Measurements from ENCODE around the gene H3-3A.
A peak's percentile ranks its signal among the peaks of the same experiment; 100 is the strongest.
"Not testable (repeated sequence)": the region's sequence is repeated elsewhere in the genome, so short reads cannot be mapped to it uniquely, and the experiment has no call there.

Gene H3-3A

DNA sequence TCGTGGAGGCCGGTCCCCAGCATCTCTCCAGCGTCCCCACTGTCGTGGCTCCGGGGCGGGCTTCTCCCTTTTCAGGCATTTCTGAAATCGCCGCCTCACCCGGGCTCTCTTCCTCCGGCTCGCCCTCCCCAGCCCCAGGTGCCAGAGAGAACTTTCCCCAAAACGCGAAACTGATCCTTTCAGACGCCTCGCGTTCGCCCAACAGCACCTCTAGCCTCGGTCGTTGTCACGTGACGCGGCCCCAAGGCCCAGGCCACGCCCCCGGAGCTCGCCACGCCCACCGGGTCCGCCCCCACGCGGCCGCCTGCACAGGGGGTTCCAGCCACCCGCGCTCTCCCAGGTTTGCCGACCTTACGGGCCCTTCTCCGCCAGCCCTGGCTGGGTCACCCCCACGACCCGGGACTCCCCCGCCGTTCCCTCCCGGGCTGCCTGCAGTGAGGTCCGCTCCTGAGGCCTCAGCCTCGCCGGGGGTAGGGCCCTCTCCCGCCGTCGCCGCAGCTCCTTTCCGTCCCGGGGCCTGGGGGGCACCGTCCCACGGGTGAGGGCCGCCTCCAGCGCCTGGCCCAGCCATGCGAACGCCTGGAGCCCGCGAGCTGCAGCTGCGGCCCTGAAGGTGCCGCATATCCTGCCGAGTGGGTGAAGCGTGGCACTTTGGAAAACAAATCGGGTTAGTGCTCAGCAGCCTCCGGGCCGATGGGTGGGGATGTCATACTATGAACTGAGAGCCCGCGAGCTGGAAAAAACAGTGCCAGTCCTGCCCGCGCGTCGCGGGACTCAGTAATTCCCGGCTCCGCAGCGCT is 21.0 kb downstream of the H3-3A start:
- peak; percentile 88 for DNase-seq (ENCODE audit: low read depth, low spot score)

DNA sequence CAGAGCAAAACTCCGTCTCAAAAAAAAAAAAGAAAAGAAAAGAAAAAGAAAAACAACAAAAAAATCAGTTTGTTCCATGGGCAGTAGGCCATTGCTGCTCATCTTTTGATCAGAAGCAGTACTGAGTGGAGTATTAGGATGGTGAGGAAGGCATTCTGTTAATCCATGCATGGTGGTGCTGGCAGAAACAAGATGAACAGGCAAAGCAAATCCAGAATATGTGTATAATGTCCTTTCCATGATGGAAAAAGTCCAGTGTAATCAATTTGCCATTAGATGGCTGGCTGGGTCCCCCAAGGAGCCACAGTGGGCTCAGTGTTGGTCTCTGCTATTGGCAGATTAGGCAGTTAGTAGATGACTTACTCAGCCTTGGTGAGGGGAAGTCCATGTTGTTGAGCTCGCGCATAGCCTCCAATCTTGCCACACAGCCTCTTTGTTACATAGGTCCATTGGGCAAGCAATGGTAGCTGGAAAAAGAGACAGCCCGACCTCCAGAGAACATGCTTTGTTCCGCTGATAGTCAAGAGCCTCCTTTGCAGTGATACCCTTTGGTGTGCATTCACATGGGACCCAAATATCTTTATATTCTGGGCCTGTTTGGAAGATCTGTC is 23.3 kb downstream of the H3-3A start:
- no peak for DNase-seq (ENCODE audit: low read depth, low spot score)

DNA sequence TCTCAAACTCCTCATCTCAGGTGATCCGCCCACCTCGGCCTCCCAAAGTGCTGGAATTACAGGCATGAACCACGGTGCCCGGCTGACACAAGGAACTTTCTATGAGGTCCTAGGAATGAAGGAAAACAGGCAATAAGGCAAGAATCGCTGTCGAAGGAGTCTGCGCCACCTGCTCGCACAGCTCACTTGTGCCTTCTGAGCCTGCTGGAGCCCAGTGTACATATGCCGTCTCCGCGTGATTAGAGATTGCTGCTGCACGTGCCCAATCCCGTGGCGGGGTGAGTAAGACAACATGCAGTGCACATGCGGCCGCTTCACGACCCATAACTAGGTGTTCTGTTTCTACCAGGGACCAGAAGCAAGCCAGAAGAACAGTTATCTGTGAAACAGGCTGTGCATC is 24.3 kb downstream of the H3-3A start:
- DNase-seq (ENCODE audit: low read depth, low spot score): no peak

DNA sequence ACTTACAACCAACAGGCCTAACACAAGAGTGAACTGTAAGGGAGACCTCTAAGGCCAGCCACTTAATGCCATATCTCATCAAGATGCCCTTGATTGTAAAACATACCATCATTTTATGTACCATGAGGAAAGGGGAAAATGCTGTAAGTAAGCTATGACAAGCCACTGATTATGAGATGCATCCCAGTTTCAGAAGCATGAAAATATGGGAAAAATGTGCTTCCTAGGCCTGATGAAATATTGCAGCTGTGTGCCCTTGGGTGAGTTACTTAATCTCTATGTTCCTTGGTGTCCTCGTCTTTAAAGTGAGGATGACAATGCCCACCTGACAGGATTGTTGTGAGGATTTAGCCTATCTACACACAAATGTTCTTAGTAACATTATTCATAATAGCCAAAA is 28.9 kb downstream of the H3-3A start:
- no peak for DNase-seq (ENCODE audit: low read depth, low spot score)

DNA sequence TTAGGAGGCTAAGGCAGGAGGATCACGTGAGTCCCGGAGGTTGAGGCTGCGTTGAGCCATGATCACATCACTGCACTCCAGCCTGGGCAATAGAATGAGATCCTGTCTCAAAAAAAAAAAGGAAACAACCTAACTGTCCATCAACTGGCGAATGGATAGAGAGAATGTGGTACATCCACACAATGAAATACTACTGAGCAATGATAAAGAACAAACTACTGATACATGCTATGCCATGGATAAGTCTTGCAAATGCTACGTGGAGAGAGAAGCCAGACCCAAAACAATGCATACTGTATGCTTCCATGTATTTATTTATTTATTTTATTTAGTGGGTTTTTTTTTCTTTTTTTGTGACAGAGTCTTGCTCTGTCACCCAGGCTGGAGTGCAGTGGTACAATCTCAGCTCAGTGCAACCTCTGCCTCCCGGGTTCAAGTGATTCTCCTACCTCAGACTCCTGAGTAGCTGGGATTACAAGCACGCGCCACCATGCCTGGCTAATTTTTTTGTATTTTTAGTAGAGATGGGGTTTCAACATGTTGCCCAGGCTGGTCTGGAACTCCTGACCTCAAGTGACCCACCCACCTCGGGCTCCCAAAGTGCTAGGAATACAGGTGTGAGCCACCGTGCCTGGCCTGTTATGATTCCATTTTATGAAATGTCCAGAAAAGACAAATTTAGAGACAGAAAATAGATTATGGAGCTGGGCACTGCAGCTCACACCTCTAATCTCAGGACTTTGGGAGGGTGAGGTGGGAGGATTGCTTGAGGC is 29.7 kb downstream of the H3-3A start:
- DNase-seq (ENCODE audit: low read depth, low spot score): not testable (repeated sequence)

DNA sequence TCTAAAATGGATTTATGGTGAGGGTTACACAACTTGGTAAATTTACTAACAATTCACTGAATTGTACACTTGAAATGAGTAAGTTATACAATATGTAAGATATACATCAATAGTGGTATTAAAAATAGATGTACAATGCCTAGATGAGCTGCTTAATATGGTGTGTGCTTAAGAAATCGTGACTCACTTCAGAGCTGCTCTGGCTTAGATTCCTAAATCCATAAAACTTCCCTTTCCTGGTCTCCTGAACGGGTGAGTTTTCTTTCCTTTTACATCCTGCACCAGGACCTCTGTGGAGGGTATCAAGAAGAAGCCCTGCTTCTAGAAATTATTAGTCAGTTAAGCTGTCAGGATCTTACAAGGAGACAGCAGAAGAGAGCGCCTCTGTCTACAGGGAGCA is 30.4 kb downstream of the H3-3A start:
- DNase-seq (ENCODE audit: low read depth, low spot score): no peak

DNA sequence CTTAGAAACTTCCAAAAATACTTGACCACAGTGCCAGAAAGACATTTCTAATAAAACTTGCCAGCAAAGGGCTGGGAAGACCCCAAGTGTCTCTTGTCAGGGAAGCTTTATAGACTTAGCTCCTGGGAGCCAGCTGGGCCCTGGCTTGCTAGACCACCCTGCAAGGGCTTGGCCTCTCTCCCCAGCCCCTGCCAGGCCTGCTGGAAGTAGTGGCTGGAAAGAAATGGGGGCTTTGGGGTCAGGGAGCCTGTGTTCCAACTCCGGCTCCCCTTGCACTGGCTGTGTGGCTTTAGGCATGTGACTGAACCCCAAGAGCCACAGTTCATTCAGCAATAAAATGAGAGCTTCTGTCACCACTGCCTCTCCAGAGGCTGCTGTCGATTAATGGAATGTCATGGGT is 31.1 kb downstream of the H3-3A start:
- DNase-seq (ENCODE audit: low read depth, low spot score): no peak

DNA sequence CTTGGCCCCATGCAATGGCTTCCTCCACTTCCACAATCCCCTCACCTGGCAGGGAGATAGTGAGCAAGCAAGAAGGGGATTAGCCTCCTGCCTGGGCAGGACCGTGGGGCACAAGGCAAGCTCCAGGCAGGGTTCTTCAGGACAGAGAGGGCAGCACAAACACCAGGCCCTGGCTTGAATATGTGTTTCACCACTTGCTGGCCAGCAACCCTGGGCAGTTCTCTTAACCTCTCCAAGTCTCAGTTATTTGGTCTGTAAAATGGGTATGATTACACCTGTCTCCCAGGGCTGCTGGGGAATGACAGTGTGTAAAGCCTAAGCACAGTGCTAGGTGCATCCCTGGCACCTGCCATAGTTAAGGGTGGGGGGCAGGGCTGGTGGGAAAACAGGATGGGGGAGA is 31.9 kb downstream of the H3-3A start:
- no peak for DNase-seq (ENCODE audit: low read depth, low spot score)

DNA sequence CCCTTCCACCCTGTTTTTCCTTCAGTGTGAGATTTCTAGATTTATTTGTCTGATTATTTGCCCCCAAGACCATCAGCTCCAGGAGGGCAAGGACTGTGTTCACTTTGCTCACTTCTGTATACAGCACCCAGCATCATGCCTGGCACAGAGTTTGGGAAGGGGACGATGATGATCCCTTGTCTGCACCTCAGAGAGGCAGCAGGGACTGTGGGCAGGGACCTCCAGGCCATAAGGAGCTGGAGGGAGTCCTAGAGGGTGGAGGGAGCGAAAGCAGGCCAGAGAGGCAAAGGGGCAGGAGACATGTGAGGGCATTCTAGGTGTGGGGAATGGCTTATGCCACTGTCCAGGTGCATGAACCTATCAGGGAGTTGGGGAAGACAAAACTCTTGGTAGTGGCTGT is 32.8 kb downstream of the H3-3A start:
- no peak for DNase-seq (ENCODE audit: low read depth, low spot score)

DNA sequence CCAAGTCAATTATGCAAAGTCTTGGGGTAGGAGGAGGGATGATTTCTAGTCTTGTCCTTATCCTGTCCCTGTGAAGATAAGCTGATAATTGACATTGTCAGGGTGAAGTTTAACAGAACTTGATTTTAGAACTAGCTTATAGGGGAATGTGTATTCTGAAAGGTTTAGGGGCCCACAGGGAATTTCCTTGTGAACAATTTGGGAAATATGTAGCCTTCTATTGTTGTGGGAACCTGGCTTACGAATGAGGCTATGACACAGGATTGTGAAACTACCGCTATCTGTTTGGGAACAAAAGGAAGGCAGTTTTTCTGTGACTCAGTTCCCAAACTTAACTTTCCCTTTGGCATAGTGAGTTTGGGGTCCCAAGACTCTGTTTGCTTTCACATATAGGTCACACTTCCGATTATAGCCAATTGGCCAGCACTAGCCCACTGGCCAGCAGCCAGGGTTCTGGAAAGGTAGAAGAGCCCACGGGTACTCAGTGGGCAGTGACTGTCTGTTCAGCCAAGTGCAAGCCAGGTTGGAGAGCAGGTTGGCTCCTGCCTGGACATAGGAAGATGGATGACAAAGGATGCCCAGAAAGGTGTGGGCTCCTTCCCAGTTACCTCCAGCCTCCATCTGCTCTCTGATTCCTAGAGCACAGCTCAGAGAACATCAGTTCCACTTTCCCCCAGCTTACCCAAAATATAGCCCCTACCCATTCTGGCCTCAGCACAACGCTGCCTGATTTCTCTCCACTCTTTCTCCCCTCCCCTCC is 35.5 kb downstream of the H3-3A start:
- DNase-seq (ENCODE audit: low read depth, low spot score): no peak

DNA sequence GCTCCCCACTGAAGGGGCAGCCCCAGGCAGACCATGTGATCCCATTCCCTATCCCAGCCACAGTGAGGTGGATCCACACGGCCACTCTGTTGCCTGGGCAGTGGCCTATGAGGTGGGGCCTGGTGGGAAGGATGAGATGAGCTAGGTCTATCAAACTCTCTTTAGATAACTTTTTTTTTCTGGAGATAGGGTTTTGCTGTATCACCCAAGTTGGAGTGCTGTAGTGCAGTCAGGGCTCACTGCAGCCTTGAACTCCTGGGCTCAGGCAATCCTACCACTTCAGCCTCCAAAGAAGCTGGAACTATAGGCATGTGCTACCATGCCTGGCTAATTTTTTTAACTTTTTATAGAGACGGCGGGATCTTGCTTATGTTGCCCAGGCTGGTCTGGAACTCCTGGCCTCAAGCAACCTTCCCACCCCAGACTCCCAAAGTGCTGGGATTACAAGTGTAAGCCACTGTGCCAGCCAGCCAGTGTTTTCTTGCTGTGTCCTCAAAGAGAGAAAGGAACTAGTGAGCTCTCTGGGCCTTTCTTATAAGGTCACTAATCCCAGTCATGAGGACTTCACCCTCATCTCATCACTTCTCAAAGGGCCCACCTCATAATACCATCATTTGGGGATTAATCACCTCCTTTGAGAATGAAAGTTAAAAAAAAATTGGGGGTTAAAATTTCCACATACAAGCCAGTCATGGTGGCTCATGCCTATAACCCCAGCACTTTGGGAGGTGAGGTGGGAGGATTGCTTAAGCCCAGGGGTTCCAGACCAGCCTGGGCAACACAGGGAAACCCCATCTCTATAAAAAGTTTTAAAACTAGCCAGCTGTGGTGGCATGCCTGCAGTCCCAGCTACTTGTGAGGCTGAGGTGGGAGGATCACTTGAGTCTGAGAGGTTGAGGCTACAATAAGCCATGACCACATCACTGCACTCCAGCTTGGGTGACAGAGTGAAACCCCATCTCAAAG is 36.6 kb downstream of the H3-3A start:
- DNase-seq (ENCODE audit: low read depth, low spot score): no peak

DNA sequence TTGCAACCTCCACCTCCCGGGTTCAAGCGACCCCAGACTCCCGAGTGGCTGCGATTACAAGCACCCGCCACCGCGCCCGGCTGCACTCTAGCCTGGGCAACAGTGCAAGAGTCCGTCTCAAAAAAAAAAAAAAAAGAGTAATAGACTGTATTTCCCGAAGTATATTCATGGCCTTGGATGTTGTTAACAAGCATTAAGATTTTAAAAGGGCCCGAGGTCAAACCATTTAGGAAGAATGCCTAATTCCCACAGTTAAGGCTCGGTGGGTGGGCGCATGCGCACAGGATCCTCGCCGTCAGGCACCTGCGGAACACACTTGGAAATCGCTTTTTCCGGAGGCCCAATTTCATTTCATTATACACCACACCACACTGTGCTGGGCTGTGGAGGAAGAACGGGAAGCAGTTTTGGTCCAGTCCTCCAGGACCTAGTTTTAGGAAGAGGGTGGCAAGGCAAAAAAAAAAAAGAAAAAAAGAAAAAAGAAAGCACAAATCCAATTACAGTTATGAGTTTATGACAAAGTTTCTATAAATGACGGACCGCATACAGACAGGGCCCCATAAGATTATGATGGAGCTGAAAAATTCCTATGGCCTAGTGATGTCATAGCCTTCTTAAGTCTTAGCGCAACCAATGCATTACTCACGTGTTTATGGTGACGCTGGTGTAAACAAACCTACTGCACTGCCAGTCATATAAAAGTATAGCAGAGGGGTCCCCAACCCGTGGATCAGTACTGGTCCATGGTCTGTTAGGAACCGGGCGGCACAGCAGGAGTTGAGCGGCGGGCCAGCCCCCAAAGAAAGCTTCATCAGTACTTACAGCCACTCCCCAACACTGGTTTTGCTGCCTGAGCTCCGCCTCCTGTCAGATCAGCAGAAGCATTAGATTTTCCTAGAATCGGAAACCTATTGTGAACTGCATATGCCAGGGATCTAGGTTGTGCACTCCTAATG is 38.2 kb downstream of the H3-3A start:
- DNase-seq (ENCODE audit: low read depth, low spot score): peak; percentile 54

DNA sequence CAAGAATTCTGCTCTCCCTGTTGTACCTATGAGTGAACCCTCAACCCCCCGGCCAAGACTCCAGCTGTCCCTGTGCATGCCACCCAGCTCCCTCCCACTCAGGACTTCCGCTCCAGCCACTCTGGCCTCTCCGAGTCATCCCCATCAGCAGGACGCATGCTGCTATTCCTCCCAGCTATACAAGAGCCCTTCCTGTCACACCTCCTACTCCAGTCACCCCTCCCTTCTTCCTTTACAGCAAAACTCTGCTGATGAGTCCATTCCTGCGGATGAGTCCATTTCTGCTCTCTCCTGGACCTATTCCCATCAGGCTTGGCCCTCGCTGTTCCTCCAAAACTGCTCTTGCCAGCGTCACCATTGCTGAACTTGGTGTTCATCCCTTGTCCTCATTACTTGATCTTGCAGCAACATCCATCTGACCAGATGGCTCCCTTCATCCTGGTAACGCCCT is 42.2 kb downstream of the H3-3A start:
- no peak for DNase-seq (ENCODE audit: low read depth, low spot score)

DNA sequence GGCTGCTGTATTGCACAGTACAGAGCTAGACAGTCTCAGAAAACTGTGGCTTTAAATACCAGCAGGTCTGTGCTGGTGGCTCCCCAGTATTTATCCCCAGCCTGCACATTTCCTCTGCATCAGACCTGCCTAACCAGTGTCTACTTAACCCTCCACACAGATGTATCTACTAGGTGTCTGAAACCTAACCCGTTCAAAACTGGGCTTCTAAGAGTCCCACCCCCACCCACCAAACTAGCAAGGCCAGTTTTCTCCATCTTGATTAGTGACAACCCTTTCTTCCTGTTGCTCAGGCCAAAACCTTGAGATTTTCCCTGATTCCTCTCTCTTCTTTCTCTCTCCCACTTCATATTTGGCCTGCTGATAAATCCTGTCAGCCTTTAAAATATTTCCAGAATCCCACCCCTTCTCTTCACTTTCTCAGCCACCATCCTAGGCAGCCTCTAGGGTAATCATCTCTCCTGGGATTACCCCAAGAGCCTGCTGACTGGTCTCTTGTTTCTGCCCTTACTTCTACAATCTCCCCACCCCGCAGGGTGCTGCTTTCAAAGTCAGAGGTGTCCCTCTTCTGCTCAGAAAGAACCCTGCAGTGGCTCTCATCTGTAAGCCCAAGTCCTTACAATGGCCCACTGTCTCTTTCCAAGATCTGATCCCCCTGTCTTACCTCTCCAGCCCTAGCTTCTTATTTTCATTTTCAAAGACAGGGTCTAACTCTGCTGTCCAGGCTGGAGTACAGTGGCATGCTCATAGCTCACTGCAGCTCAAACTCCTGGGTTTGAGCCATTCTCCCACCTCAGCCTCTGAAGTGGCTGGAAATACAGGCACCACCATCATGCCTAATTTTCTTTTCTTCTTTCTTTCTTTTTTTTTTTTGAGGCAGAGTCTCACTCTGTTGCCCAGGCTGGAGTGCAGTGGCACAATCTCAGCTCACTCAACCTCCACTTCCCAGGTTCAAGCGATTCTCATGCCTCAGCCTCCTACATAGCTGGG is 45.2 kb downstream of the H3-3A start:
- DNase-seq (ENCODE audit: low read depth, low spot score): peak; percentile 68

DNA sequence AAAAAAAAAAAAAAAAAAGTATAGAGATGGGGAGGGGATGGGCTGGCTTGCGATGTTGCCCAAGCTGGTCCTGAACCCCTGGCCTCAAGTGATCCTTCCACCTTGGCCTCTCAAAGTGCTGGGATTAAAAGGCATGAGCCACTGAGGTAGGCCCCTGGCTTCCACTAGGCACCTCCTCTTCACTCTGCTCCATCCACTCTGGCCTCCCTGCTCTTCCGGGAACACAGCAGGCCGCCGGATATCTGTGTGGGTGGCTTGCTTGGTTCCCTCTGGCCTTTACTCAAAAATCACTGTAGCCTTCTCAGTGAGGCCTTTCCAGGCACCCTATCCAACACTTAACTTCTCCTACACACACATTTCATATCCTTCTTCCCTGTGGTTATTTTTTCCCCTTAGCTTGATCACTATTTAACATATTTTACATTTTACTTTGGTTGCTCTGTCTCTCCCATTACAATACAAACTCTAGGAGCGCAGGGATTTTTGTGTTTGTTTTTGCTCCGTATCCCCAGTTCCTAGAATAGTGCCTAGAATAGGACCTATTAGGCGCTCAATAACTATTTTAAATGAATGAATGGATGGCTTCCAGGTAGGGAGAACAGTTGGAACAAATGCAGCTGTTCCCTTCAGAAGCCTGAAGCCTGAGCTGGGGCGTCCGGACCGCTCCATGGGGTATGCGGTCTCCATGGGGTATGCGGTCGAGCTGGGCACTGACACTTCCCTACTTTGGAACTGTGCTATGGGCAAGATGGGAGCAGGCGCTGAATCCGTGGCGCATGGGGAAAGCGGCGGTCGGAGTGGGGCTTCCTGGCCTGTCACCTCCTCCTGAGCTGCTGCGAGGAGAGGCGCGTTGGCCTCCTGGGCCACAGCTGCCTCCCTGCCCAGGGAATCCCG is 46.7 kb downstream of the H3-3A start:
- DNase-seq (ENCODE audit: low read depth, low spot score): no peak

DNA sequence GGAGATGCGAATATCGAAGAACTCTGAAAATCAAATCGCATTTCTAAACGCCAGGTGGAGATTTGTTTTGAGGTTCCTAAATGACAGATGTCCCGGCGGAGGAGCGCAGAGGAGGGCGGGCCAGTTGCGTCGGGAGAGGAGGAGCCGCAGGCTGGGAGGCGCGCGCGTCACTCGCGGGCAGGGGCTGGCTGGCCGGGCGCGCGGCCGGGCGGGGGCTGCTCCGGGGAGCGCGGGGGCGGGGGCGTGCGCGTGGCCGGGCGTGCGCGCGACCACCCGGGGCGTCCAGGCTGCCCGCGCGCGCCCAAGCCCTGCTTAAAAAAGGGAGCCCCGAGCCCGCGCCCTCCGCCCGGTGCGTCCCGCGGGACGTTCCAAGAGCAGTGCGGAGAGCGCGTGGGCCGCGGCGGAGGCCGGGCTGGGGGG is 47.3 kb downstream of the H3-3A start:
- peak; percentile 82 for DNase-seq (ENCODE audit: low read depth, low spot score)

Data from ELF-1 (cell line).